G401 (cell line): ENCODE measurements around the gene TLE3. TPM values are rescaled to one million over a fixed set of nuclear protein-coding genes. Genes with fewer than 3 reads are reported as not detected.

Experiments used
- DNase-seq: peaks from one replicate; pipeline ENCODE4 v3.0.0-alpha.2; 2015; ENCODE audit warnings: low spot score
- in situ Hi-C: cut with HindIII; loops from 2 replicates; pipeline ENCODE4 v1.10.0; 2016; ENCODE audit warnings: low sequenced_read_pairs, mixed read lengths
- total RNA-seq: library from RNA; depleted of rRNA; stranded (reverse); fragments of >200 nt; shearing (Covaris generic); gene quantifications from 2 replicates; pipeline ENCODE4 v1.2.3, GENCODE V29; 2014

TLE3 gene
- total RNA-seq, 1 experiment from 2014 or later: 34.6 TPM

GRCh38 chr15:70101459-70102113, 3.9 kb upstream of the TLE3 start:
- DNase-seq: peak; percentile 69
- in situ Hi-C loops: no loop called here

GRCh38 chr15:70100474-70101341, 3.0 kb upstream of the TLE3 start:
- peak; percentile 29 for DNase-seq
- in situ Hi-C loops: no loop called here

DNA sequence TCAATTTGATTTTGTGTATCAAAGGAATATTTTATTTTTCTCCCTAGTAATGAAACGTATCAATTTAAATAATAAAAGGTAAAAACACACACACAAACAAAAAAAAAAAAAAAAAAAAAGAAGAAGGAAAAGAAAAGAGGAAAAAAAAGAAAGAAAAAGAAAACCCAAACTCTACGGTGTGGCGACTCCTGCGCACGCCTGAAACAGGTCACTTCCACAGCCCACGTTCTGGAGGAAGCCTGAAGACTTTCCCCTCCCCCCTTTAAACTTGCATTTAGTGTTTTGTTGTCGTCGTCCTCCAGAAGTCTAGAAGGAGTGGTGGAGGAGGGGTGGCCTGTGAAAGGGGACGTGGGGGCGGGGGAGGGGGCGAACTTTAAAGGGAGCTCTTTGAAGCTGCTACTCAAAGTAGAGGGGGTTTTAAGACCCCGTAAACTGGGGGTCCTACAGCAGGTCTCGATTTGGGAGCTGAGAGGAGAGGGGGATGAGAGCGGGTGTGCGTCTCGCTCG, 2.3 kb upstream of the TLE3 start:
- in situ Hi-C loops: no loop called here
- DNase-seq: no peak

DNA sequence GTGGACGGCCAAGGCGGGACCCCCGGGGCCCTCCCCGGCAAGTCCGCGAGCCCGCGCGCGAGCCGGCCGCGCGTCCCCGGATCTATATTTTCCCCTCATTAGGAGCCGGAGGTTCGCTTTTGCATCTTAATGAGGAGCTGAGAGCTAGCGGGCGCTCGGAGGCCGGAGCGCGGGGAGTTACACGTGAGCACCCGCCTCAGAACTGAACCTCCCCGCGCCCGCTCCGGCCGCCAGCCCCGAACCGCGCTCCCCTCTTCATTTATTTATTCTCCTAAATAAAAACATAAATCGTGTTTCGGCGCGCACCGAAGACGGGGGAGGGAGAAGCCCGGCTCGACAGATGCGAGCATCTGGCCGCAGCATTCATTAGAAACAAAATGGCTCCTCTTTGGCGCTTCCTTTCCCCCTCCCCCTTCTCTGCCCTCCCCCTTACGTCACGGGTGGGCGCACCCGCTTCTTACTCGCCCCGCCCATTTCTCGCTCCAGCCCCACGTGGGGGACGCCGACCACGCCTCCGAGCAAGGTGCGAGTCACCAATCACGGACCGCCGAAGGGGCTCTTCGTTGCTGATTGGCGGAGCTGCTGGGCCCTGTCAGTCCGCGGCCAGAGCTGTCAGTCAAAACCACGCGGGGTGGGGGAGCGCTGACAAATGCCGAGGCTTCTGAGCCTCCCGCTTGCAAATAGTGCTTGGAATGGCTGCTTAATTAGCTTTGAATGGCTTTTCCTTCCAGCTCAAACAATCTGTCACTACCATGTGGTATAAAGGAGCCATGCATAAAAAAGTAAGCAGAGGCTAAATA, 1.6 kb upstream of the TLE3 start:
- in situ Hi-C loops: no loop called here
- peak; percentile 100 for DNase-seq

GRCh38 chr15:70098461-70099166, 897 bp upstream of the TLE3 start:
- in situ Hi-C loops: no loop called here
- DNase-seq: peak; percentile 57

DNA sequence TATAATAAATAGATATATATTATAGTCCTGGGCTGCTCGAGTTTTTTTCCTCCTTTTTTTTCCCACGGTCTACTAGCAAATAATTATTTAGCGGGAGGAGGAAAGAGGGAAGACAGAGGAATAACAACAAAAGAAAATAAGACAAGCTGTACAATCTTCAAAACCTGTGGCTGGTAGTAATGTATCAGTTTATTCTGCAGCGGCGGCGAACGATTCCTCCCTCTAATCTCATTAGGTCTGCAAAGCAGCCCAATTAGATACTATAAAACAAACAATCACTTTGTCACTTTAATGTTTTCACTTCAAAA, 390 bp upstream of the TLE3 start:
- in situ Hi-C loops: no loop called here

GRCh38 chr15:70097063-70097320, 725 bp downstream of the TLE3 start:
- DNase-seq: no peak
- in situ Hi-C loops: no loop called here

More for the DNA sequence above, 390 bp upstream of the TLE3 start:
- no peak for DNase-seq

DNA sequence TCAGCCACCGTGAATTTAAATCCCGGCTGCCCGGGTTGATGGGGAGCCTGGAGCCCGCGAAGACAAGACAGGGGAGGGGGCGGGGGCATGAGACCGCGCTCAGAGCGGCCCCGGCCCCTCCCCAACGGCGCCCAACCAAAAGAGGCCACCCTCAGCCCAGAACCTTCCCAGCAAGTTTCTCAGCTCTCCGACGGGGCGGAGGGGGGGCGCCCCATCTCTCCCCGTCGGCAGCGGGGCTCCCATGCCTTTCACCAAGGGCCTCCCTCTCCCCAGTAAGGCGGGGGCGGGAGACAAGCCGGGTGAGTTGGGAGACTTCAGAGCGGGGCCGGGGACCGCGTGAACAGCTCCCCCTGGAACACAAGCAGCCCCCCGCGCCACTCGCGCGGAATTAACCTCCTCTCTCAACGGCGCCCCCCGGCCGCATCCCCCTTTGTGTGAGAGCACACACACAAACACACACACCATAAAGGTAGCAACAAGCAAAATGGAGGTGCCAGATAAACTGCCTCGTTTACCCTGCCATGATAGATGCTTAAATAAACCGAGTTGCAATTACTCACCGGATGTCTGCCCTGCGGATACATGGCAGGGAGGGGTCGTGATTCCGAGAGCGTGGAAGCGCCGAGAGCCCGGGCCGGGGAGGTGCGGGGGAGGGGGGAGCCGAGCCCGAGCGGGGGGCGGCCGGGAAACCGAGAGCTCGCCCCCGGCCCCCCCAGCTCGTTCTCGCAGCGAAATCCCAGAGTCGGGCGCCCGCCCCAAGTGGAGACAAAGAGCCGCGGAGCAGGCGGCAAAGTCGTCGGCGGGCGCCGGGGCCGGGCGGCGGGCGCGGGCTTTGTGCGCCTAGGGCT, 1.3 kb downstream of the TLE3 start:
- DNase-seq: peak; percentile 28
- in situ Hi-C loops: no loop called here

DNA sequence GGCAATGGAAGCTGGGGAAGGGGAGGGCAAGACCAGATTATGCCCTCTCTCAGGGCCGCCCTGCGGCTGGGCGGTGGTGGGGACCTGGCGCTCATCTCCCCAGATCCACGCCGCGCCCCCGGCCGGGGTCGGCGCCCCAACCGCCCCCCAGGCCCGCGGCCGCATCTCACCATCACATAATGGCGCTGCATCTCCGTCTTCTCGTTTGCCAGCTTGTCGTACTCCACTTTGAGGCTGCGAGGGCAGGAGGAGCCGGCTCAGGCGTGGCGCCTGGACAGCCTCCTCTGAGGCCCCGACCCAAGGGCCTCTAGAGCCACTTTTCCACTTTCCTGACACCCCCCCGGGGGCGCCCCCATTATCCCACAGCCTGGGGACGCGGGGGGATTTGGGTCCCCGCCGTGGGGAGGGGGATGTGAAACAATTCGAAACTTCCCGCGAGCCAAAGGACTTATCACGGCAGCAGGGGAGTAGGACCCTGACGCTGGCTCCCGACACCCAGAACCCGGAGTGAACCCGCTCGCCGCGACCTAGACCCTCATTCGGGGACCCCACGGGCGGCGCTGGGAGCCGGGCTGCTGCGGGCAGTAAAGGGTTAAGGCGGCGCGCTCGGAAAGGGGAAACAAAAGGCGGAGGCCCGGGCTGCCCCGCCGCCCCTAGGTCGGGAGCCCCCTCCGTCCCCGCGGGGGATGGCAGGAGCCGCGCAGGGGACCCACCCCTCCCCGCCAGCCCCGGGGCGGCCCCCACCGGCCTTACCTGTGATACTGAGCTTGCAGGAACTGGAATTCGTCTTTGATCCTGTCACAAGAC, 2.1 kb downstream of the TLE3 start:
- in situ Hi-C loops: no loop called here
- DNase-seq: peak; percentile 20

DNA sequence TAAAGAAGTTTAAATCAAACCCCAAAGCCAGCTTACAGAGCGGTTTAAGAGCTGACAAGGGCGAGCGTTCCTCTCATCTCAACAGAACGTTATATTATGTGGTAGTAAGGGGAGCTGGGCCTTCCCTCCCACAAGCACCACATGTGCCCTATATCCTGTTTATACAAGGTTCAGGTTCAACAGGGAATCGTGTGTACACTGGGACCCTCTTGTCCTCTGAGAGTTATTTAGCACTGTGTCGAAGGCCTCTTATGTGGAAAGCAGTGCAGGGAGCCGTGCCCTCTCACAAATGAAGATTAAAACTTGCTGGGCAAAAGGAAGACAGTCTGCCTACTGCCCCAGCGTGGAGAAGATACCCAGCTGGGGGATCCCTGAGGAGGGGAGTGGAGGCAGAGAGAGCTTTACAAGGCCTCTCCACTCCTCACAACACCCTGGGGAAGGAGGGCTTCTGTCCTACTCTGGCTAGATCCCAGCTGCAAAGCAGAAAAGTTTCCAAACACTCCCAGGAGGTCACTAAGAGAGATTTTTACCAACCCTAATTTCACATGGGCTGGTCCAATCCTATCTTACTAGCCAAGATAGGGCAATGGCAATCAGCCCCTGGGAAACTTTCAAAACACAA, 2.9 kb downstream of the TLE3 start:
- DNase-seq: peak; percentile 20
- in situ Hi-C loops: no loop called here

DNA sequence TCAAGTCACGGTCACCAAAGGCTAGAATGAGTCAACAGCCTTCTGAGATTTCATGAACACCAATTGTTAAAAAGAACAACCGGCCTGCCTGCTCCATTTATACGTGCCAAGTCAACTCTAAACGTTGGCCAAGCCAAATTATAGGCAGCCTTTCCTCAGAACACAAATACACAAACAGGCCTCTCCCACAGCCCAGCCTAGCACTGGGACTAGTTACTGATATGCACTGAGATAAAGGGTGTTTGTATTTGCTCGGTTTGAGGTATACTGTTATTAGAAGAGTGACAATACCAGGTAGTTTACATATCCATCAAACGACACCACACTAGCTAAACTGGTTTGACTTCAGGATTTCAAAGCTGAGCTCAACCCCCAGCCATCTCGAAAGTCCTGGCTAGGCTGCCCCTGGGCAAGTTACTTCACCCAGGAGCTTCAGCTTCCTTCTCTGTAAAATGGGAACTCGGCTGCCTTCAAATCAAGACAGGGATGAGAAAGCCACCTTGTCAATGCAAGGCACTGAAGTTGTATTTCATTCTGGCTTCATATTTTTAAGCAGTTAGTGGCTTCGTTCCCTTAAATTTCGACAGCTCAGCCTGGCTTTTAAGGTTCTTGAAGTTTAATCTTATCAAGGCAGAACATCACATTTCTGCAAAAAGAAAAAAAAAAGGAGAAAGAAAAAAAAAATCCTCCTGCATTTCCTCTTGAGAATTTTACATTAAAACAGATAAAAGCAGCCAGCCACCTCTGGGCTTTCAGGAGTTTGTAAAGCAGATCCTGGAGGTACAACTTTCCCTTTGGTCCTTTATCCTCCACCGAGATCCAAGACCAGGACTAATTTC, 4.0 kb downstream of the TLE3 start:
- peak; percentile 29 for DNase-seq
- in situ Hi-C loops: no loop called here

DNA sequence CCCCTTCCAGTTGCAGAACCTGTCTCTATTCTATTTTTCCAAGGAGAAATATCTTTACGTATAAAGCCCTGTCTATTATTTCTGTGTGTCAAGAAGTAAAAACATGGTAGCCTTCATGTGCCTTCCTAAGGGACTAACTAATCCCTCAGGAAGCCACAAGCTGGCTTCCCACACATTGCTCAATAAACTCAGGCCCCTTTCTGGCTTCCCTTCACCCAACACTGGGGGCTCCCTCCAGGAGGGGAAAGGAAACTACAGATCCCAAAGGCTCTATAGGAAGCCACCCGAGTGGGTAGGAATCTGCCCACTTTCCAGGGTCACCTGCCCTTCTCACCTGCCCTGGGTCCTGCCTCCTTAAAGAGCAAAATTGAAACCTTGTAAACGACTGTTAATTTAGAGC, 4.6 kb downstream of the TLE3 start:
- in situ Hi-C loops: no loop called here

DNA sequence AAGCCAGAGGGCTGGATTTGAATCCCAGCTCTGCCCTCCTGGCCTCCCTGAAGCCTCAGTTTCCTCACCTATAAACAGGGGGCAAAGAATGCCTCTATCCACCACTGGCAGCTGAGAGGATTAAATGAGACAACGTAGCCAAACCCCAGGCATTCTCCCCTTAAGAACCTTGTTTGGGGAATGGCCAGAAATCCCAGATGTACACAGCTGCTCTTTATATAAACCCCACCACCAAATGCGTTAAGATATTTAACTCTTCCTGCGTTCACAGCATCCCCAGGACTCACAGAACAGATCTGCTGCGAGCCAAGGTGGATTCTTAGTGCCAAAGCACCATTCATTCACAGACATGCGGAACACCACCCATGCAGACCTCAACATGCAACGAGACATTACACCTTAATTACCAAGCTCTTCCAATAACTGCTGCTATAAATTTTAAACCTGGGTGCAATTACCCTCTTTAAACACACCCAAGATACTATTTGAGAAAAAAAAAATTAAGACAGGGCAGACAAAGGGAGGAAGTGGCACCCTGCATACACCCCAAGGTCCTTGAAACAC, 5.2 kb downstream of the TLE3 start:
- DNase-seq: no peak
- in situ Hi-C loops: no loop called here

More for the DNA sequence above, 4.6 kb downstream of the TLE3 start:
- DNase-seq: no peak

- in situ Hi-C loops: no loop called here
- DNase-seq: no peak
Measured at GRCh38 chr15:70091726-70092463, 5.8 kb downstream of the TLE3 start.

DNA sequence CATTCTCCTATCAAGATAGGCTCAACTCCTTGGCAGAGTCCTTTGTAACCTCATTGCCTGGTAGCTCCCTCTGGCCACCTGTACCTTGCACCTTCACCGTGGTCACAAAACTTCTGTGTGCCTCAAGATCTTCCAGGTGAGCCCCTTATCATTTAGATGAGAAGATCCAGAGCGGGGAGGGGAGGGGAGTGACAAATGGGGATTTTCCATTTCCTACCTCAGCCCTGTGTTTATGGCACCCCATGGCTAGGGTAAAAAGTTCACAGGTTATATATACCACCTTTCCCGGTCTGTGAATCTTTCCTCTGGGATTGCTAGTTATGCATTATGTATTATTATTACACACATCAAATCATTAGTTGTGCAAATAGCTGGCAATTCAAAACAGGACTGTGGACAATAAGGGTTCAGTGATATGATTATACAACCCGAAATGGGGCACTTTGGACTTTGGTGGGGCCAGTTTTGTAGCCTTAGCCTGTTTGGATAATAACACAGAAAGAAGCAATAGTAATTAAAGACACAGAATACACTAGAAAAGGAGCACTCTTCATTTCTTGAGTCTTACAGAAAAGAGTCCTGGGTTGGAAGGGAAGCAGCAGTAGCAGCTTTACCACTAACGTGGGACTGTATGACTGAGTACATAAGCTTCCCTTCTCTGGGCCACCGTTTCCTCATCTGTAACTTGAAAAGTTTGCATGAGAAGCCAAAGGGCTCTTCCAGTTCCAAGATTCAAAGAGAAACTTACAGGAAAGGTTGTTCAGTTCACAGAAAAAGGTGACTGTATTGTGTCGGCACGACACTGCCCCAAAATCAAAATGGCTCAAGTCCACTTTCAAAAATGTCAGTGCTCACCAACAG, 7.1 kb downstream of the TLE3 start:
- in situ Hi-C loops: no loop called here
- no peak for DNase-seq
